ENCODE data around the gene PSMD9. TPM values are rescaled to one million over a fixed set of nuclear protein-coding genes. Genes with fewer than 3 reads are reported as not detected.

The PSMD9 gene
- polyA plus RNA-seq, 1 donor (not counting 4 experiments of a cell fraction or from before 2014, with no cell fraction given), result 84.8 TPM

DNA sequence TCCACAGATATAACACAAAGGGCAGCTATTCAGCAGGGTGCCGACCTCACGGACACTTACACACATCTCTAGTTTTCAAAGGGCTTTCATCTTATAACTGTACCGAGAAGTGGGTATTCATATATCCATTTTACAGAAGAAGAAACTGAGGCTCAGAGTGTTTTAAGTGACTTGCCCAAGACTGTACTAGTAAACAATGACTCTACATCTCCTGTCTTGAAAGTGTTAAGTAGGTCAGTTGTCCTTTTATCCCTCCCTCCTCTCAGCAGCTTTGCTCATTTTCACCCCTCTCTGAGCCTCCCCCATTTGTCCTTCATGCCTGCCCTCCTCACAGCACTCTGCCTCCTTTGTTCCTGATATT, 43.6 kb downstream of the PSMD9 start:
- no peak overlapping the region for H3K4me2 ChIP-seq (ENCODE audit: control insufficient read depth, extremely low read depth, insufficient read depth, low read depth, low read length)
- H3K79me2 ChIP-seq (ENCODE audit: control insufficient read depth, insufficient read depth, low read length), result no peaks in the 10 kb centered on the region
- H3K9ac ChIP-seq (ENCODE audit: control insufficient read depth, extremely low read depth, insufficient read depth, low read length), result no peak overlapping the region
- no peak overlapping the region for H2AFZ ChIP-seq (ENCODE audit: control insufficient read depth, low read length)
- dilution Hi-C loops (cut with MboI; ENCODE audit: extremely low pct_ligation_motif_present, low sequenced_read_pairs), result no loop called here
- peaks cover 12 to 18% of the 10 kb centered on the region in 2 experiments for H3K36me3 ChIP-seq (ENCODE audit: control insufficient read depth in 2 of 2, extremely low read depth in 1 of 2, insufficient read depth in 2 of 2, low read length in 2 of 2)
- H3K27ac ChIP-seq (ENCODE audit: control insufficient read depth, insufficient read depth, low read length), result no peak overlapping the region
- H3K4me3 ChIP-seq (ENCODE audit: control insufficient read depth in 2 of 3, extremely low read depth in 1 of 3, insufficient read depth in 2 of 3, low read depth in 1 of 3, low read length in 3 of 3), result no peak overlapping the region
- H3K9me1 ChIP-seq (ENCODE audit: control insufficient read depth, extremely low read depth, insufficient read depth, low read length), result no peaks in the 10 kb centered on the region
- H4K20me1 ChIP-seq (ENCODE audit: control insufficient read depth, extremely low read depth, insufficient read depth, low read length), result no peaks in the 10 kb centered on the region
- TF ChIP-seq, protein P1, sequence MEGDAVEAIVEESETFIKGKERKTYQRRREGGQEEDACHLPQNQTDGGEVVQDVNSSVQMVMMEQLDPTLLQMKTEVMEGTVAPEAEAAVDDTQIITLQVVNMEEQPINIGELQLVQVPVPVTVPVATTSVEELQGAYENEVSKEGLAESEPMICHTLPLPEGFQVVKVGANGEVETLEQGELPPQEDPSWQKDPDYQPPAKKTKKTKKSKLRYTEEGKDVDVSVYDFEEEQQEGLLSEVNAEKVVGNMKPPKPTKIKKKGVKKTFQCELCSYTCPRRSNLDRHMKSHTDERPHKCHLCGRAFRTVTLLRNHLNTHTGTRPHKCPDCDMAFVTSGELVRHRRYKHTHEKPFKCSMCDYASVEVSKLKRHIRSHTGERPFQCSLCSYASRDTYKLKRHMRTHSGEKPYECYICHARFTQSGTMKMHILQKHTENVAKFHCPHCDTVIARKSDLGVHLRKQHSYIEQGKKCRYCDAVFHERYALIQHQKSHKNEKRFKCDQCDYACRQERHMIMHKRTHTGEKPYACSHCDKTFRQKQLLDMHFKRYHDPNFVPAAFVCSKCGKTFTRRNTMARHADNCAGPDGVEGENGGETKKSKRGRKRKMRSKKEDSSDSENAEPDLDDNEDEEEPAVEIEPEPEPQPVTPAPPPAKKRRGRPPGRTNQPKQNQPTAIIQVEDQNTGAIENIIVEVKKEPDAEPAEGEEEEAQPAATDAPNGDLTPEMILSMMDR (optimal IDR thresholded peaks at IDR 0.05 in 1 of 3, IDR thresholded peaks at IDR 0.05 in 1 of 3, conservative IDR thresholded peaks at IDR 0.05 in 1 of 3; ENCODE audit: extremely low read depth in 1 of 3, insufficient read depth in 2 of 3, low read length in 3 of 3), result no peak
- TF ChIP-seq EZH2 (IDR thresholded peaks at IDR 0.05; ENCODE audit: low read length), result no peak
- H3K4me1 ChIP-seq (ENCODE audit: control insufficient read depth, extremely low read depth, insufficient read depth, low read length), result peaks cover 9% of the 10 kb centered on the region
- no peak for DNase-seq (ENCODE audit: low read depth, low spot score)
- no peak for FAIRE-seq
- no peaks in the 10 kb centered on the region for H3K27me3 ChIP-seq (ENCODE audit: control insufficient read depth, extremely low read depth, insufficient read depth, low read length)
- no peaks in the 10 kb centered on the region for H3K9me3 ChIP-seq (ENCODE audit: control insufficient read depth, low read depth, low read length)

DNA sequence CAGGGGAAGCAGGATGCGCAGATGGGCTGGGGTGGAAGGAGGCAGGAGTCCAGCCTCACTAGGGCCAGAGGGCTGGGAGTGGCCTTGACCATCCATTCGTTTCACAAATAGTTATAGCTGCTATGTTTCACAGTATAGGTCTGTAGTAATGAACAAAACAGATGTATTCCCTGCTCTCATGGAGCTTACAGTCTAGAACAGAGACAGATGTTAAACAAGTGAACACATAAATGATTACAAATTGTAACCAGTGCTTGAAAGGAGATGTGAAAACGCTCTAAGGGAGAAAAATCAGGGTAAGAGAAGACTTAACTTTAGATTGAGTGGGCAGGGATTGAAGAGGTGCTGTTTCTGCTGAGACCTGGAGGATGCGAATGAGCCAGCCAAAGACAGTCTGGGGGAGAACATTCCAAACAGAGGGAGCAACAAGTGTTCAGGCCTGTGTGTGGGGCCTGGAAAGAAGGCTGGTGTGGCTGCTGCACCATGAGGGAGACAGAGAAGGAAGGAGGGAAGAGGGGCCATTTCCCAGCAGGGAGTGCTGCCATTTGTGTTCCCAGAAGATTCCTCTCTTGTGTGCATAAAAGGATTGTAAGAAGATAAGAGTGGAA, 44.4 kb downstream of the PSMD9 start:
- Histone ChIP-seq H3K27me3 (ENCODE audit: control insufficient read depth, extremely low read depth, insufficient read depth, low read length) (no peaks in the 10 kb centered on the region), H3K36me3 (ENCODE audit: control insufficient read depth in 2 of 2, extremely low read depth in 1 of 2, insufficient read depth in 2 of 2, low read length in 2 of 2) (peaks cover 19% of the 10 kb centered on the region in 2 experiments), H3K9me1 (ENCODE audit: control insufficient read depth, extremely low read depth, insufficient read depth, low read length) (no peaks in the 10 kb centered on the region), H3K4me2 (ENCODE audit: control insufficient read depth, extremely low read depth, insufficient read depth, low read depth, low read length) (no peak overlapping the region), H3K79me2 (ENCODE audit: control insufficient read depth, insufficient read depth, low read length) (no peaks in the 10 kb centered on the region), H3K9me3 (ENCODE audit: control insufficient read depth, low read depth, low read length) (no peaks in the 10 kb centered on the region), H3K4me3 (ENCODE audit: control insufficient read depth in 2 of 3, extremely low read depth in 1 of 3, insufficient read depth in 2 of 3, low read depth in 1 of 3, low read length in 3 of 3) (no peak overlapping the region), H3K27ac (ENCODE audit: control insufficient read depth, insufficient read depth, low read length) (no peak overlapping the region), H2AFZ (ENCODE audit: control insufficient read depth, low read length) (no peak overlapping the region), H3K4me1 (ENCODE audit: control insufficient read depth, extremely low read depth, insufficient read depth, low read length) (peaks cover under 1% of the 10 kb centered on the region), H4K20me1 (ENCODE audit: control insufficient read depth, extremely low read depth, insufficient read depth, low read length) (no peaks in the 10 kb centered on the region), H3K9ac (ENCODE audit: control insufficient read depth, extremely low read depth, insufficient read depth, low read length) (no peak overlapping the region)
- DNase-seq (ENCODE audit: low read depth, low spot score) (no peak), FAIRE-seq (no peak)
- dilution Hi-C loops (cut with MboI; ENCODE audit: extremely low pct_ligation_motif_present, low sequenced_read_pairs), result no loop called here
- no peak for TF ChIP-seq EZH2 (IDR thresholded peaks at IDR 0.05; ENCODE audit: low read length)
- TF ChIP-seq, protein P1 (optimal IDR thresholded peaks at IDR 0.05 in 1 of 3, IDR thresholded peaks at IDR 0.05 in 1 of 3, conservative IDR thresholded peaks at IDR 0.05 in 1 of 3; ENCODE audit: extremely low read depth in 1 of 3, insufficient read depth in 2 of 3, low read length in 3 of 3), result no peak
